DMS153 treated with DMSO at 0.1 percent for 48 hours (cell line): ENCODE results near the gene TMPRSS6.

Experiments
- DNase-seq: peaks from one replicate; lab custom pipeline; 2025; ENCODE audit not compliant: unreplicated experiment; lab: John Stamatoyannopoulos, UW

Gene TMPRSS6

DNA sequence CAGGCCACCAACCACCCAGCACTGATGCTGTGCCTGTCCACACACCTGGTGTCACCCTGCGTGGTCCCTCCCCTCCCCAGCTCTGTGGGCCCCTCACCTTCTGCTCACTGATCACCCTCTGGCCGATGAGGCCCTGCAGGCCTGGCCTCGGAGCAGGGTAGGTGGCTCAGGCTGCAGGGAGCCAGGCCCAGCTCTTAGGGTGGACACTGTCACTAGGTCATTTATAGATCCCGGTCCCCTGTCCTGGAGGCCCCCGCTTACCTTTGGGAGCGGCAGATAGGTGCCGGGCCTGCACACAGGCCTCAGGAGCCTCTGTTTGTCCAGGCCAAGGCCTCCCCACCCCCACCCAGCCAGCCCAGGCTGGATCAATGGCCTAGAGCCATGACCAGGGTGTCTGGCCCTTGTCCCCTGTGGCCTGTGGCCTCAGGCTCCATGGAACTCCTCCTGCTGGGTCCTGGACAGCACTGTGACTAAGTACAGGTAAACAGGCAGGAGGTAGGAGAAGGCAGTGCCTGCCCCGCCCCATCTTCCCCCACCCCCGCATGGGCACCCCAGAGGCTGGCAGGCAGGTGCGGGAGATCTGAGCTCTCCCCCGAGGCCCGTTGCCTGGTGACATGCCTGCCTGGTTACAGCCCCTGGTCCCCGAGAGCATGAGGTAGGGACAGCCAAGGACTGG is at the start of gene TMPRSS6:
Gene TMPRSS6, minus strand, starts transcription at position 472 of the 676 bp plus-strand sequence. CDS start 6,296 bp downstream, outside the sequence.
- DNase-seq: peak; percentile 23

DNA sequence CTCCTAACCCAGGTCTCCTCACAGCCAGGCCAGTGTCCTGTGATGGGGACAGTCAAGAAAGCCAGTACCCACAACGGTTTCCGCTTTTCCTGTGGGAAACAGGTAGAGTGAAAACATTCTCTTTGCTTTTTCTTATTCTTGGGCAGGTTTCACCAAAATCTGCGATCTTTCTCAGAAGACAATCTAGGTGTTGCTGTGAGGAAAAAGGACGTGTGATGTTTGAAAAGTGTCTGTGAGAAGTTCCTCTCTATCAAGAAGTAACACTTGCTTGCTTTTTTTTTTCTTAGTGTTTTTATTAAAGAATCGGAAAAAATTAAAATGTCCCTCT is 49.4 kb upstream of the TMPRSS6 start:
- no peak for DNase-seq

DNA sequence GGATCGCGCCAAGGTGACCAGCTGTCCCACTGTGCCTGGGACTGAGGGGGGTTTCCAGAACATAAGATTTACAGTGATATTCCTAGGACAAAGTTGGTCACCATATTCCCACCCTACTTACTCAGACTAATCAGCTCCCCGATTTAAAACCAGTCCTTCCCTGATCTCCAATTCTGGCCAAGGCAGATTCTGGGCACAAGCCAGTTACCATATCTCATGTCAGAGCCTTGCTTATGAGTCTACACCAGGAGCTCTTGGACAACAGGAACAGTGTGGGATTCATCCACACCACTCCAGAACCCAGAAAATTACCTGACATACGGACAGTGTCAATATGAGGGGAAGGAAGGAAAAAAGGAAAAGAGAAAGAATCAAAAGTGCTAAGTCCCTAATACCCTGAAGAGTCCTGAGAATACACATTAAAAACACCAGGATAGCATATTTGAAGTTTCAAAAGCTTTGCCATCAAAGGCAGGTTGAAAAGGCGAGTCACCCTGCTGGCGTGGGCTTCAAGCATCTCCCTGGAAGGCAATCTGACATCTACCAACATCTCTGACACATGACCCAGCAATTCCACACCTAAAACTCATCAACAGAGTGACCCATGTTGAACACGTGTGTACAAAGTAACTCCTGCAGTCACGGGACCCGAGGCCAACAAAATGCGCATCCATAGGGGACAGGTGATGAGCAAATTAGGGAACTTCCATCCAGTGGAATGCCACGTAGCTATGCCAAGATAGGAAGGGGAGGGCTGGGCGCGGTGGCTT is 48.2 kb upstream of the TMPRSS6 start:
- DNase-seq: no peak

DNA sequence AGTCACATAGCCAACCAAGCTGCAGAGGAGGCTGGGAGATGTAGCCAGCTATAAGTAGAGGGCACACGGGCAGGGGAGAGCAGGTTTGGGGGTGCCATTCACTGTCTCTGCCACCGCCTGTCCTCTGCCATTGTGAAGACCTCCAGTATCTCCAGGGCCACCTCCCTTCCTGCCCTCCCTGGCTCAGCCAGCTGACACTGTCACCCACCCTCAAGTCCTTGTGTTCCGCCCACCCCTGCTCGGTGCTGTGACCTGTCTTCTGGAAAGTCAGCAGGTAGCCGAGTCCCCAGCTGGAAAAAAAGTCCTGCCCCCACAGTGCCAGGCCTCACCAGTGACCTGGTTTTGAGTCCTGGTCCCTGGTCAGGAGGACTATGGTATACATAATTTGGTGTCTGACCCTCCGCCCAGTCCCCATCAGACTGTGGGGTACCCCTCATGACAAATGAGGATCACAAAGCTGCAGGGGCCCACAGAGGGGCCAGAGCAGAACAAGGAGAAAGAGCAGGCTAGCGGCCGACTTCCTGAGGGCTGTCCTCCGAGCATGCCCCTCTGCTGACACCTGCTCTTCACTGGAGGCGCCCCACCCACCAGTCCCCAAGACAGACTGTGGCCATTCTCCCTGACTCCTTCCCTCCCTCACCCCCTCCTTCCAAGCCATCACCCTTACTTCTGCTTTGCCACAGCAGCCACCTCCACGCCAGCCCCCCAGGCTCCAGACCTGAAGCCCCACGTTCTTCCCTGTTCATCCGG is 47.3 kb upstream of the TMPRSS6 start:
- no peak for DNase-seq

DNA sequence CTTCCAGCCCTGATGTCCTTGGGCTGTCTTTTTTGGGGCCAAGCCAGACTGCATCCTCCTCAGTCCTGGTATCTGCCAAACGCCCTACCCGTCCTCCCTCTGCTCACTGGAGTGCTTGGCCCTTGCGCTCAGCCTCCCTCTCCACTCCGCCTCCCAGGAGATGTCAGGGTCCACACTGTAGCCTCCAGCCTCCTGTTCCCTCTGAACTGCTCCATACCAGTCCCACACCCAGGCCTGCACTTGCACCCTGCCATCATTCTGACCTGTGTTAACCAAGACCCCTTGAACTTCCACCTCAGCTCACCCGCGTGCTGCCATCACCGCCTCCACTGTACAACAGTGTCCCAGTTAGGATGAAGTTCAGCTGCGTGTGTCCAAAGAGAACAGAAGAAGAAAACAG is 46.5 kb upstream of the TMPRSS6 start:
- no peak for DNase-seq

DNA sequence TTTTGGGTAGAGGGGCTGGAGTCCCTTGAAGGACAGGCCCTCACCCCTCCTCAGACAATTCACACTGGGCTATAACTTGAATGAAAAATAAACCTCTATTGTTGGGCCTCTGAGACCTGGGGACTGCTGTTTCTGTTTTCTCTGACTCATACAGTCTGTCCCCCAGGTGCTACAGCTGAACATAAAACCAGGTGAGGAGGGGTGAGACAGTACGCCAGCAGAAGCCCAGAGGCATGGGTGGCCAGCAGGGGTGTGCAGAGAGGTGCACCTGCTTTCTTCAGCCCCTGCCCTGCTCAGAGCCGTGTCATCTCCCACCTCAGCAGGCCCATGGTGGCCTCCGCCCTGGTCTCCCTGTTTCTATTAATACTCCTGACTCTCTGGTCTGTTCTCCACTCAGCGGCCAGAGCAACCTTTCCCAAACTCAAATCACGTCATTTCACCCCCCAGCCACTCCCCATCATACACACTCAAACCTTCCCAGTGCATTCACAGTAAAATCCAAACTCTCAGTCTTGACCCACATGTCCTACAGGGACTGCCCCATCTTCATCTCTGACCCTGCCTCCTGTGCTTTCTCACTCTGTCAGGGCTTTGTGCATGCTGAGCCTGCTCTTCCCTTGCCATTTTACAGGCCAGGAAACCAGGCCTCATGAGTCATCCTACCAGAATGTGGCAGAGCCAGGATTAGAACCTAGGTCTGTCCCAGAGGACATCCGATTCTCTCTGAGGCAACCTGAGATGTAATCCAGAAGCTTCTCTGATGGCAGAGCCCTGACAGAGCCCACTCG is 45.6 kb upstream of the TMPRSS6 start:
- DNase-seq: no peak

DNA sequence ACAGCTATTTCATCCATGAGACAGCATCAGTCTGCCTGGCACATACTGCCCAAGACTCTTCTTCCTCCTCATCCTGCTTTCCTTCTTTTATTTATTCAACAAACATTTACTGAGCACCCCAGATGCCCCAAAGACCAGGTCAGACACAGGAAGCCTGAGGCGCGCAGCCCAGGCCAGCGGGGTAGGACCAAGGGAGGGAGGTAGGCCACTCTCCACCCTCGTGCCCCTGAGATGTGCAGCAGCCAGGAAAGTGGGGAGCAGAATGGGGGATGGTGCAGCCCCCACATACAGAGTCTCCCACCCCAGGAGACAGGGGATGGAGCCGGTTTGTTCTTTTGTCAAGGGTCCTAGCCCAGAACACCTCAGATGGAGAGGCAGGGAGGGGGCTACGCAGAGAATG is 44.4 kb upstream of the TMPRSS6 start:
- no peak for DNase-seq

DNA sequence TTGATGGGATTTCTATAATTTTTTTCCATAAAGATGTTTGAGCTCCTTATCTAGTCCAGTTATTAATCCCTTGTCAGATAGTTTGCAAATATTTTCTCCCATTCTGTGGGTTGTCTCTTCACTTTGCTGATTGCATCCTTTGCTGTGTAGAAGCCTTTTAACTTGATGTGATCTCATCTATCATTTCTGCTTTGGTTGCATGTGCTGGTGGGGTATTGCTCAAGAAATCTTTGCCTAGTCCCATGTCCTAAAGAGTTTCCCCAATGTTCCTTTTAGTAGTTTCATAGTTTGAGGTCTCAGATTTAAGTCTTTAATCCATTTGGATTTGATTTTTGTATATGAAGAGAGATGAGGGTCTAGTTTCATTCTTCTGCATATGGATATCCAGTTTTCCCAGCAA is 41.9 kb upstream of the TMPRSS6 start:
- no peak for DNase-seq

DNA sequence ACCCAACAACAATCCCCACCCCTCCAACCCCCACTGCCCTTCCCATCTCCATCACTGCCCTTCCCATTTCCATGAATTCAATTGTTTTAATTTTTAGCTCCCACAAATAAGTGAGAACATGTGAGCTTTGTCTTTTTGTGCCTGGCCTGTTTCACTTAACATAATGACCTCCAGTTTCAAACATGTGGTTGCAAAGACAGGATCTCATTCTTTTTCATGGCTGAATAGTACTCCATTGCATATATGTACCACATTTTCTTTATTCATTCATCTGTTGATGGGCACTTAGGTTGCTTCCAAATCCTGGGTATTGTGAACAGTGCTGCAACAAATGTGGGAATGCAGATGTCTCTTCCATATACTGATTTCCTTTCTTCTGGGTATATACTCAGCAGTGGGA is 41.2 kb upstream of the TMPRSS6 start:
- DNase-seq: no peak

DNA sequence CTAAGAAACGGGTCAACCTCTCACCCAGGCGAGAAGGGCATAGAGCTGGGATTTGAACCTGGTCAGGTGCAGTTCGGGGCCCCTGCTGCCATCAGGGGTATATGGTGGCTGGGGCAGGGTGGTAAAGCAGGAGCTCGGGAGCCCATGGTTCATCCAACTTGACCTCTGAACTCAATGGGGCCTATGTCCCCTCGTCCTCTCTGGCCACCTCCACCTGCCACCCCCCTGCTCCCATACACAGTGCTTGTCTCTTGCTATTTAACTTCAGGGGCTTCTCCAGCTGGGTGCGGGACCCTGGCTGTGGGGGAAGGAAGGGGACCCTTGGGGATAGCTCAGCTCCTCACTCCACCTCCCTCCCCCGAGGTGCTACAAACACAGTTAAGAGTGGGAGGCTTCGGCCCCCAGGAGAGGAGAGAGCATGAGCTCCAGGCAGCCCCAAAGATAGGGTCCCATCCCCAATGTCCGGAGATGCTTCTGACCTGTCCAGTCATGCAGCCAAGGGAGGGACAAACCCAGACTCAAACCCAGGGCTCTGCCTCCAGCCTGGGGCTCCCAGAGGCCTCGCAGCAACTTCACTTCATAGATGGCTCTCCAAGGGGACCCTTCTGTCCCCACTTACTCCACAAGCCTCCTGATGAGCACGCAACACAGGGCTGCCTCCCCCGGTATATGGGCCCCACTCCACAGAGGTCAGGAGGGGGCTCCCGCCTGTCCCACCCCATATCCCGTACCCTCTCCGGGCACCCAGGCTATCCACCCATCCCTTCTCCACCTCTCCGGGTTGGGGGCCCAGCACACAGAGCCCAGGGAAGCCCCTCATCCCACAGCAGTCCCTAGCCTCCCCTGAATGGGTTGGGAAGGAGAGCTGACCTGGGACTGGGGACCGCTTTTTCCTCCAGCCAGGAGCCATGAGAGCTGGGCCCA is 39.5 kb upstream of the TMPRSS6 start:
- DNase-seq: no peak

DNA sequence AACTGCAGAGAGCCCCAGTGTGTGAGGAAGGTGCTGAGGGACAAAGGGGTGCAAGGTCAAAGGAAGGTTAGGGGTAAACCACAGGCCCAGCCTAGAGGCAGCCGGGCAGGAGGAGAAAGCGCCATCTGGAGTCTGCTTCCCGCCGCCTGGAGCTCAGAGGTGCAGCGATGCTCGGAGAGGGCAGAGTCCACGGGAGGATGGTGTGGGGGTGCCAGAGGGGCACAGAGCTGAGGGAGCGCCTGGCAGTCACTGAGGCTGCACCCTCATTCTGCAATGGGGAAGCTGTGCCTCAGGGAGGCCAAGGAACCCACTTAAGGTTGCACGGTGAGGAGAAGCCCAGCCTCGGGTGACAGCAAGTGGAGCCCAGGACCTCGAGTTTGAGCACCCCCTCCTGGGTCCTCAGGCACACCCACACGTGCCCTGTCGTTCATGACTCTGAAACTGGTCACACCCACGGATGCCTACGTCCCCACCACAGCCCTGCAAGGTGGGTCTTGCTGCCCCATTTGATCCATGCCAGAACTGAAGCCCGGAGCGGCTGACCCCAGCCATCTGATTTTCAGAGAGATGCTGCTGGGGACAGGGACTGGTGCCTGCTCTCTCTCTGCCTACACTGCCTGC is 38.6 kb upstream of the TMPRSS6 start:
- DNase-seq: no peak

DNA sequence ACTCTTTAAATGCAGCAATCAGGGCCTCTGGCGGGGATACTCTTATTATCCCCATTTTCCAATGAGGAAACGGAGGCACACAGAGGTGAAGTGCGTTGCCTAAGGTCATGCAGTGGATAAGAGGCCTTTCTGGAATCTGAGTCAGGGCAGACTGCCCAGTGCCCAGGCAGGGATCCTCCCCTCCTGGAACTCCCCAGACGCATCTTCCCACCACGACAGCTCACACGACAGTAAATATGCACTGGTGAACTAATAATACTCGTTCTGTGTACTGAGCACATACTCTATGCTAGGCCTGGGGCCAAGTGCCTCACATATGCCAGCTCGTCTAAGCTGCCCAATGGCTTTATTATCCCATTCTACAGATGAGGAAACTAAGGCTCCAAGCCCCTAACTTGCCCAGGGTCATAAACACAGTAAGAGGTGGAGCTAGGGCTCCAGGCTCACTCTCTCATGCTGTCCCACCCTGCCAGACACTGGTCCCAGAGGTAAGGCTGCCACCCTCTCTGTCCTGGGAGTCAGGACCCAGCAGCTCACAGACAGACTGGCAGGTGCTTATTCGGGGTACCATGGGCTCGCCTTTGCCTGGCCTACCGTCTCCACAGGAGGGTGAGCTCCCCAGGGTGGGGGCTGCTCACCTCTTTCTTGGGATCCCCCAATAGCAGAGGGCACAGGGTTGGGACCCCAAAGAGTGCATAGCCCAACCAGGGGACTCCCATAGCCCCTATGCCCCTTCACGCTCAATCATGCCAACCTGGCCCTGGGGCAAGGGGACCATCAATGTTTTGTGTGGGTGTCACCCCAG is 37.9 kb upstream of the TMPRSS6 start:
- no peak for DNase-seq

DNA sequence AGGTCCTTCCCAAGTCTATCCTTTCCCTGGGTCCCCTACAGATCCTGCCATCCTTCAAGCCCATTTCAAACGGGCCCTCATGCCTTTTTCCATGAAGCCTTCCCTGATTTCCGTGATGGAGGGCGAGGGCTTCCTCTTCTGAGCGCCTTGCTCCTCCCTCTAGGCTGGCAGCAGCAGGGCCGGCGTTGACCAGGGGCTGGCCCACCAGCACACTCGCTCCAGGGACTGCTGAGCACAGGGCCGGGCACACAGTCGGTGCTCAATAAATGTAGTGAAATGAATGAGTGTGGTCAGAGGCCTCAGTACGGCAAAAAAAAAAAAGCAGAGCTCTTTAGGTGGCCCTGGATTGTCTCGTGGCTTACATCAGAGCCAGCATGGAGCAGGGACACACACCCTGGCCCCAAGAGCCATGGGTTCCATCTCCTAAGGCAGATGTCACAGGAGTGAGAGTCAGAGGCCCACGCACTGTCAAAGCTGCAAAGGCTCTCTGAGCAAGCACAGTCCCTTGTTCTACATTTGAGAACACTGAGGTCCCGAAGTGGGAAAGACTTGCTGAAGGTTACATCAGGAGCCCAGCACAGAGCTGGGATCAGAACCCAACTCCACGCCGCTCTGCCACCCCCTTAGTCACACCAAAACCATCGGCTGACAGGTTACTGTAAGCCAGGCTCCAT is 37.1 kb upstream of the TMPRSS6 start:
- no peak for DNase-seq

DNA sequence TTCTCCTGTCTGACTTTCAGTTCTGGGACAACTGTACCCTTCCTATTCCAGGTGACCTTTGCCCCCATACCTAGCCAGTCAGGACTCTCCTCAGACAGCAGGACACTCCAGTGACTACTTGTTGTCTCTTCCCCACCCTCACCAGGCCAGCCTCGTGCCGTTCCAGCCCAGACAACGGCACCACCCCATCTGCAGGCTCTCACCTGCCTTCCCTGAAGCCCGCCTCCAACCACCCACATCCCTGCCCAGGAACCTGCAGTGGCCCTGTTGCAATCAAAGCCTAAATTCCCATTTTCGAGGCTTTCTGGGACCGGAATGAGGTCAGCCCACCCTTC is 36.5 kb upstream of the TMPRSS6 start:
- DNase-seq: no peak

DNA sequence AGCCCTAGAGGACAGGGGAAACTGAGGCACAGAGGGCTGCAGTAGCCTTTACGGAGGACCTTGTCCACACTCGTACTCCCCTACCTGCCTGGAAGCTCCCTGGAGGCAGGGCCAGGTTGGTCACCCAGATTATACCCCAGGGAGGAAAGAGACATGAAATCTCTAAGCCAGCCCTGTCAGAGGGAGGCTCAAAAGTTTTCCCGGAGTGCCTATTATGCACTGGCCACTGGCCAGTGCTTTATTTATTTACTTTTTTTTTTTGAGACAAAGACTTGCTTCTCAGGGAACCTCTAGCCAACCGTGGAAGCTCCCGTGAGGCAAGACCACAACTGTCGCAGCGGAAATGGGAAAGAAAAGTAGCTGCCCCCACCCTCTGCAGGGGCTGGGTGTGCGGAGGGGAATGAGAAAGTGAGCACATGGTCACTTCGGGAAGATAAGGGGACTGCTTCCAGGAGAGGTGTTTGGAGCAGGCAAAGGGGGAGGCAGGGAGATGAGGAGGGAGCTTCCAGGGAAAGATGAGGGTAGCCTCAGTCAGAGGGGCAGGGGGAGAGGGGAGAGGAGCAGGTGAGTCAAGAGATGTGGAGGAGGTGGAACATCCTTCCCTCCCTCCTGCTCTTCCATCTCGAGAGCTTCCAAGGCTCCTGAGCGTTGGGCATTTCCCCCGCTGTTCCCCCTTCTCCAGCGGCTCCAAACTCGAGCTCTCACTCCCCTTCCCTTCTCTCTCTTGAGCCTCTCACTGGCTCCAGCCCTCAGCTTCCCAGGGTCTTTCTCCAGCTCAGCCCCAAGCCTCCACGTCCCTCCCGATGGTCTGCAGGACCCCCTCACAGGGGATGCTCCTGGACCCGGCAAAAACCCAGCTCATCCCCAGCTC is 35.9 kb upstream of the TMPRSS6 start:
- DNase-seq: no peak

DNA sequence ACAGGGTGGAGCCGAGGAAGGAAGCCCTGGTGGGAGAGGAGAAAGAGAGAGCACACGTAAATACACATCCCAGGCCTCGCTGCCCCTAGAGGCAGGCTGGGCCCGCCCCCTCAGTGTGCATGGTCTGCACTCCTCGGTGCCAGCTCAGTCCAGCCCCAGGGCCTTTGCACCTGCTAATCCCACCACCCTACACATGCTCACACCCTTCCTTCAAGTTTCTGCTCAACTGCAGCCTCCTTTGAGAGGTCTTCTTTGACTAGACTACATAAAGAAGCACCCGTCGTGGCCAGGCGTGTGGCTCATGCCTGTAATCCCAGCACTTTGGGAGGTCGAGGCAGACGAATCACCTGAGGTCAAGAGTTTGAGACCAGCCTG is 34.7 kb upstream of the TMPRSS6 start:
- DNase-seq: no peak

DNA sequence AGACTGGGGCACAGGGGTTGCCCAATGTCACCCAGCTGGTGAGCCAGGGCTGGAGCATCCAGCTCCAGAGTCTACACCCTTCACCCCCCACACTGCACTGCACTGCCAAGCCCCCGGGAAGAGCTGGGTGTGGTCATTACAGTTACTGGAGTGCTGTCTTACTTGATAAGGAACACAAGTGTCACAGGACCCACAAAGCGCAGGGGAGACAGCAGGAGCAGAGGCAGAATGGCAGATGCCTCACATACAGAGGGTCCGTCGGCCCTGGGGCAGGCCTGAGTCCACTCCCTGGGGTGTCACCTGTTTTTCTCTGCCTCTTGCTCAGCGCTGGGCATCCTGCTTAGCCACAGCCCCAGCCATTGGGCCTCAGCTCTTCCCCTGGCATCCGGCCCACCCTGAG is 32.5 kb upstream of the TMPRSS6 start:
- no peak for DNase-seq

DNA sequence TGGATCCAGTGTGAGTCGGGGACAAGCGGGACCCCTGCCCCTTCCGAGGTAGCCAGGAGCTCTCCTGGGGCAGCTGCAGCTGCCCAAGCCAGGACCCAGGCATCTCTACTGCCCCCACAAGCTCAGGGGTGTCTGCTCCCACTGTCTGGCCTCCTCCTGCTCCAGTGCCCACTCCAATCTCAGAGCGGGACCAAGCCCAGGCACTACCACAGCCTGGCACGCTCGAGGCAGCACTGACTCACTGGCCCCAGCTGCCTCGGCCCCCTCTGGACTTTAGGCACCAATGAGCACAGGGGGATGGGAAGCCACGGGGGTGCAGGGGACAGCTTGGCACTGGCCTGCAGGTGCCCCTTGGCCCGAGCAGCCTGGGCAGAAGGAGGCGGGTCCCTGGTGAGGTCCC is 32.0 kb upstream of the TMPRSS6 start:
- no peak for DNase-seq
